ENCODE results near the gene PMFBP1. TPM values are rescaled to one million over a fixed set of nuclear protein-coding genes. Genes with fewer than 3 reads are reported as not detected.

Gene PMFBP1
- total RNA-seq, 1 donor from 2014 or later, result 1.2 TPM

GRCh38 chr16:72214821-72215220 is 42.9 kb upstream of the PMFBP1 start:
- H3K27ac ChIP-seq (ENCODE audit: low read depth, low read length), result no peak overlapping the region
- H3K9me3 ChIP-seq (ENCODE audit: insufficient read depth, low read depth, low read length), result no peaks in the 10 kb centered on the region
- no peak for TF ChIP-seq EZH2 (IDR thresholded peaks at IDR 0.05; ENCODE audit: insufficient read depth, low read length)
- TF ChIP-seq, protein P1, sequence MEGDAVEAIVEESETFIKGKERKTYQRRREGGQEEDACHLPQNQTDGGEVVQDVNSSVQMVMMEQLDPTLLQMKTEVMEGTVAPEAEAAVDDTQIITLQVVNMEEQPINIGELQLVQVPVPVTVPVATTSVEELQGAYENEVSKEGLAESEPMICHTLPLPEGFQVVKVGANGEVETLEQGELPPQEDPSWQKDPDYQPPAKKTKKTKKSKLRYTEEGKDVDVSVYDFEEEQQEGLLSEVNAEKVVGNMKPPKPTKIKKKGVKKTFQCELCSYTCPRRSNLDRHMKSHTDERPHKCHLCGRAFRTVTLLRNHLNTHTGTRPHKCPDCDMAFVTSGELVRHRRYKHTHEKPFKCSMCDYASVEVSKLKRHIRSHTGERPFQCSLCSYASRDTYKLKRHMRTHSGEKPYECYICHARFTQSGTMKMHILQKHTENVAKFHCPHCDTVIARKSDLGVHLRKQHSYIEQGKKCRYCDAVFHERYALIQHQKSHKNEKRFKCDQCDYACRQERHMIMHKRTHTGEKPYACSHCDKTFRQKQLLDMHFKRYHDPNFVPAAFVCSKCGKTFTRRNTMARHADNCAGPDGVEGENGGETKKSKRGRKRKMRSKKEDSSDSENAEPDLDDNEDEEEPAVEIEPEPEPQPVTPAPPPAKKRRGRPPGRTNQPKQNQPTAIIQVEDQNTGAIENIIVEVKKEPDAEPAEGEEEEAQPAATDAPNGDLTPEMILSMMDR (IDR thresholded peaks at IDR 0.05; ENCODE audit: insufficient read depth, low read depth, low read length), result no peak
- Mint-ChIP-seq H3K4me1 (ENCODE audit: low read depth, unreplicated experiment) (no peaks in the 10 kb centered on the region), H3K27ac (ENCODE audit: unreplicated experiment) (no peak overlapping the region), H3K4me3 (ENCODE audit: unreplicated experiment) (no peak overlapping the region), H3K36me3 (ENCODE audit: low read depth, unreplicated experiment) (no peaks in the 10 kb centered on the region), H3K9me3 (ENCODE audit: unreplicated experiment) (peaks cover 4% of the 10 kb centered on the region), H3K27me3 (ENCODE audit: low read depth, unreplicated experiment) (no peaks in the 10 kb centered on the region)
- H3K27me3 ChIP-seq (ENCODE audit: insufficient read depth, low read length), result no peaks in the 10 kb centered on the region
- H3K79me2 ChIP-seq (ENCODE audit: insufficient read depth, low read length), result no peaks in the 10 kb centered on the region
- H3K4me2 ChIP-seq (ENCODE audit: low read length), result no peak overlapping the region
- no peaks in the 10 kb centered on the region for H4K20me1 ChIP-seq (ENCODE audit: insufficient read depth, low read length)
- H3K9ac ChIP-seq (ENCODE audit: low read length), result no peak overlapping the region
- no peak for FAIRE-seq
- no peak for DNase-seq (ENCODE audit: low read depth)
- H3K36me3 ChIP-seq (ENCODE audit: insufficient read depth, low read length), result no peaks in the 10 kb centered on the region
- H2AFZ ChIP-seq (ENCODE audit: low read depth, low read length), result no peak overlapping the region
- H3K4me1 ChIP-seq (ENCODE audit: insufficient read depth, low read length), result no peaks in the 10 kb centered on the region
- H3K4me3 ChIP-seq (ENCODE audit: insufficient read depth, low read depth, low read length), result no peak overlapping the region

DNA sequence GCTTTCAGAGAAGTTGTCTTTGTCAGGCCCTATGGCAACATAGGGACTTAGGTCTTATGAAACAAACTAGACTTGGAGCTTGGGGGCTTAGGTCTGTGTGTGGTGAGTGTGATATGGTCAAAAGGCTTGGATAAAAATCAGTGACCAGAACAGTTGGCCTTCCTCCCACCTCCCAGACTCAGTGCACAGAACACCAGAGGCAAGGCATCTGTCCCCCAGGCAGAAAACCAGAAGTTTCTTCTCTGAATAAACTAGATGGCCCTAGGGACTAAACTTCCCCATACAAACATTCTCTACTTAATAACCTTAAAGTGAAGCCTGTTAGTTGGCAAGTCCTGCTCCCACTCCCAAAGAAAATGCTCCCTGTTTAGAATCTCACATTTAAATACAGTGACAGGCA is 39.2 kb upstream of the PMFBP1 start:
- Mint-ChIP-seq H3K36me3 (ENCODE audit: low read depth, unreplicated experiment) (no peaks in the 10 kb centered on the region), H3K27me3 (ENCODE audit: low read depth, unreplicated experiment) (peaks cover 3% of the 10 kb centered on the region), H3K4me3 (ENCODE audit: unreplicated experiment) (no peak overlapping the region), H3K9me3 (ENCODE audit: unreplicated experiment) (peaks cover 4% of the 10 kb centered on the region), H3K27ac (ENCODE audit: unreplicated experiment) (no peak overlapping the region), H3K4me1 (ENCODE audit: low read depth, unreplicated experiment) (no peaks in the 10 kb centered on the region)
- Histone ChIP-seq H3K4me1 (ENCODE audit: insufficient read depth, low read length) (no peaks in the 10 kb centered on the region), H3K4me2 (ENCODE audit: low read length) (no peak overlapping the region), H3K4me3 (ENCODE audit: insufficient read depth, low read depth, low read length) (no peak overlapping the region), H3K27me3 (ENCODE audit: insufficient read depth, low read length) (no peaks in the 10 kb centered on the region), H3K9ac (ENCODE audit: low read length) (no peak overlapping the region), H3K79me2 (ENCODE audit: insufficient read depth, low read length) (no peaks in the 10 kb centered on the region), H3K27ac (ENCODE audit: low read depth, low read length) (no peak overlapping the region), H3K9me3 (ENCODE audit: insufficient read depth, low read depth, low read length) (no peaks in the 10 kb centered on the region), H2AFZ (ENCODE audit: low read depth, low read length) (no peak overlapping the region), H4K20me1 (ENCODE audit: insufficient read depth, low read length) (no peaks in the 10 kb centered on the region), H3K36me3 (ENCODE audit: insufficient read depth, low read length) (no peaks in the 10 kb centered on the region)
- no peak for FAIRE-seq
- DNase-seq (ENCODE audit: low read depth), result no peak
- TF ChIP-seq, protein P1 (IDR thresholded peaks at IDR 0.05; ENCODE audit: insufficient read depth, low read depth, low read length), result no peak

DNA sequence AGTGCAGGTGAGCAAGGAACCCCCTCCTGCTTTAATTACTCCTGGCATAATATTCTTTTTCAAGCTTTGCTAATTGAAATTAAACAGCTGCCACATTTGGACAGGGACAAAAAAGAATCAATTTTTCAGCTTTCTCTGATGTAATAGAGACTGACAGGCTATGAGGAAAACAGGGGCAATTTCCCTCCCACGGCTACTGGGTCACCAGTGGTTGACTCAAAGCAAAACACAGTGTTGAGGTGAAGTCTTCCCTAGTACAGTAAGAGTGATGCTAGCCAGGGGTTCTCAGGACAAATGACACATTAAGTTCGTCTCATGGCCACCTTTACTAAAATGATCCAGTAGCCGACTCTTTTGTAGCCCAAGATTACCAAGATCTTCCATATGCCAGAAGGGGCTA is 38.6 kb upstream of the PMFBP1 start:
- H3K4me3 ChIP-seq (ENCODE audit: insufficient read depth, low read depth, low read length), result no peak overlapping the region
- no peak overlapping the region for H3K27ac ChIP-seq (ENCODE audit: low read depth, low read length)
- H2AFZ ChIP-seq (ENCODE audit: low read depth, low read length), result no peak overlapping the region
- no peaks in the 10 kb centered on the region for H3K4me1 ChIP-seq (ENCODE audit: insufficient read depth, low read length)
- no peak for FAIRE-seq
- TF ChIP-seq, protein P1 (IDR thresholded peaks at IDR 0.05; ENCODE audit: insufficient read depth, low read depth, low read length), result no peak
- TF ChIP-seq EZH2 (IDR thresholded peaks at IDR 0.05; ENCODE audit: insufficient read depth, low read length), result no peak
- H3K9me3 ChIP-seq (ENCODE audit: insufficient read depth, low read depth, low read length), result no peaks in the 10 kb centered on the region
- Mint-ChIP-seq H3K27ac (ENCODE audit: unreplicated experiment) (no peak overlapping the region), H3K27me3 (ENCODE audit: low read depth, unreplicated experiment) (peaks cover 3% of the 10 kb centered on the region), H3K4me1 (ENCODE audit: low read depth, unreplicated experiment) (no peaks in the 10 kb centered on the region), H3K36me3 (ENCODE audit: low read depth, unreplicated experiment) (no peaks in the 10 kb centered on the region), H3K9me3 (ENCODE audit: unreplicated experiment) (peaks cover 4% of the 10 kb centered on the region), H3K4me3 (ENCODE audit: unreplicated experiment) (no peak overlapping the region)
- no peaks in the 10 kb centered on the region for H3K36me3 ChIP-seq (ENCODE audit: insufficient read depth, low read length)
- H3K79me2 ChIP-seq (ENCODE audit: insufficient read depth, low read length), result no peaks in the 10 kb centered on the region
- H3K9ac ChIP-seq (ENCODE audit: low read length), result no peak overlapping the region
- DNase-seq (ENCODE audit: low read depth), result no peak
- no peak overlapping the region for H3K4me2 ChIP-seq (ENCODE audit: low read length)
- no peaks in the 10 kb centered on the region for H4K20me1 ChIP-seq (ENCODE audit: insufficient read depth, low read length)
- H3K27me3 ChIP-seq (ENCODE audit: insufficient read depth, low read length), result no peaks in the 10 kb centered on the region
